Measurements from ENCODE around the gene ARL6IP4.
A peak's percentile ranks its signal among the peaks of the same experiment; 100 is the strongest.
"Not testable (repeated sequence)": the region's sequence is repeated elsewhere in the genome, so short reads cannot be mapped to it uniquely, and the experiment has no call there.

Gene ARL6IP4

GRCh38 chr12:122980183-122981035 lies at the start of gene ARL6IP4:
Gene ARL6IP4 (plus strand): TSS chr12:122980681. CDS start chr12:122981140, 459 bp downstream.
- DNase-seq (ENCODE audit: low spot score), result no peak

GRCh38 chr12:122932207-122932606 lies 48.3 kb upstream of the ARL6IP4 start:
- DNase-seq (ENCODE audit: low spot score), result no peak

- no peak for DNase-seq (ENCODE audit: low spot score)
Measured at GRCh38 chr12:122934722-122935121, 45.8 kb upstream of the ARL6IP4 start.

GRCh38 chr12:122935318-122935717 lies 45.2 kb upstream of the ARL6IP4 start:
- DNase-seq (ENCODE audit: low spot score), result no peak

- DNase-seq (ENCODE audit: low spot score), result no peak
Measured at GRCh38 chr12:122937622-122938091, 42.8 kb upstream of the ARL6IP4 start.

- no peak for DNase-seq (ENCODE audit: low spot score)
Measured at GRCh38 chr12:122939125-122939524, 41.4 kb upstream of the ARL6IP4 start.

GRCh38 chr12:122941351-122941750 lies 39.1 kb upstream of the ARL6IP4 start:
- DNase-seq (ENCODE audit: low spot score), result not testable (repeated sequence)

- no peak for DNase-seq (ENCODE audit: low spot score)
Measured at GRCh38 chr12:122942637-122943036, 37.8 kb upstream of the ARL6IP4 start.

GRCh38 chr12:122943196-122943595 lies 37.3 kb upstream of the ARL6IP4 start:
- no peak for DNase-seq (ENCODE audit: low spot score)

GRCh38 chr12:122944605-122945592 lies 35.6 kb upstream of the ARL6IP4 start:
- peak; percentile 83 for DNase-seq (ENCODE audit: low spot score)

- DNase-seq (ENCODE audit: low spot score), result no peak
Measured at GRCh38 chr12:122946690-122947341, 33.7 kb upstream of the ARL6IP4 start.

GRCh38 chr12:122947352-122947792 lies 33.1 kb upstream of the ARL6IP4 start:
- DNase-seq (ENCODE audit: low spot score), result no peak

GRCh38 chr12:122948605-122949004 lies 31.9 kb upstream of the ARL6IP4 start:
- DNase-seq (ENCODE audit: low spot score), result no peak

GRCh38 chr12:122949405-122949804 lies 31.1 kb upstream of the ARL6IP4 start:
- DNase-seq (ENCODE audit: low spot score), result no peak

GRCh38 chr12:122949816-122950675 lies 30.4 kb upstream of the ARL6IP4 start:
- no peak for DNase-seq (ENCODE audit: low spot score)

GRCh38 chr12:122951406-122951805 lies 29.1 kb upstream of the ARL6IP4 start:
- DNase-seq (ENCODE audit: low spot score), result no peak

GRCh38 chr12:122951979-122952892 lies 28.2 kb upstream of the ARL6IP4 start:
- peak; percentile 71 for DNase-seq (ENCODE audit: low spot score)

- DNase-seq (ENCODE audit: low spot score), result no peak
Measured at GRCh38 chr12:122955156-122955555, 25.3 kb upstream of the ARL6IP4 start.

- no peak for DNase-seq (ENCODE audit: low spot score)
Measured at GRCh38 chr12:122956035-122956434, 24.4 kb upstream of the ARL6IP4 start.
